Glomerular endothelial cell (primary cell): ENCODE results near the gene FAM13A. TPM values are rescaled to one million over a fixed set of nuclear protein-coding genes. Genes with fewer than 3 reads are reported as not detected.
A peak's percentile ranks its signal among the peaks of the same experiment; 100 is the strongest.
"Not testable (repeated sequence)": the region's sequence is repeated elsewhere in the genome, so short reads cannot be mapped to it uniquely, and the experiment has no call there.

ENCODE experiments used
- DNase-seq: peaks from one replicate; pipeline ENCODE4 v3.0.0-alpha.2; 2011; ENCODE audit warnings: low read depth, low spot score; ENCODE audit errors: extremely low read depth
- total RNA-seq: library from RNA; depleted of rRNA; stranded (reverse); fragments of >200 nt; gene quantifications from 2 replicates; pipeline ENCODE4 v1.2.3, GENCODE V29; 2015

FAM13A gene
- 4.0 and 7.5 TPM in 2 replicates for total RNA-seq

- peak; percentile 82 for DNase-seq
These were observed at the start of gene FAM13A for GRCh38 chr4:89056953-89057398. TSS of gene FAM13A (minus strand) at chr4:89057185. CDS start at chr4:89056964, 221 bp downstream.

- DNase-seq: no peak
These were observed 48.7 kb upstream of the FAM13A start for GRCh38 chr4:89105726-89106125.

- DNase-seq: no peak
These were observed 44.5 kb upstream of the FAM13A start for GRCh38 chr4:89101256-89102161.

- no peak for DNase-seq
These were observed 43.9 kb upstream of the FAM13A start for GRCh38 chr4:89100853-89101252.

- DNase-seq: no peak
These were observed 42.5 kb upstream of the FAM13A start for GRCh38 chr4:89099471-89099870.

- DNase-seq: no peak
These were observed 42.0 kb upstream of the FAM13A start for GRCh38 chr4:89099034-89099433.

GRCh38 chr4:89078300-89078699 is 21.3 kb upstream of the FAM13A start:
- DNase-seq: no peak

GRCh38 chr4:89077761-89078160 is 20.8 kb upstream of the FAM13A start:
- no peak for DNase-seq

GRCh38 chr4:89072921-89073320 is 15.9 kb upstream of the FAM13A start:
- DNase-seq: no peak

- no peak for DNase-seq
These were observed 14.3 kb upstream of the FAM13A start for GRCh38 chr4:89071311-89071710.

- no peak for DNase-seq
These were observed 13.1 kb upstream of the FAM13A start for GRCh38 chr4:89070041-89070440.

- no peak for DNase-seq
These were observed 12.5 kb upstream of the FAM13A start for GRCh38 chr4:89069481-89069880.

GRCh38 chr4:89067417-89067816 is 10.4 kb upstream of the FAM13A start:
- DNase-seq: no peak

- no peak for DNase-seq
These were observed 7.9 kb upstream of the FAM13A start for GRCh38 chr4:89064848-89065247.

GRCh38 chr4:89057844-89058243 is 859 bp upstream of the FAM13A start:
- not testable (repeated sequence) for DNase-seq

GRCh38 chr4:89056292-89056952 is 563 bp downstream of the FAM13A start:
- no peak for DNase-seq

- no peak for DNase-seq
These were observed 1.6 kb downstream of the FAM13A start for GRCh38 chr4:89055157-89056080.

- no peak for DNase-seq
These were observed 2.4 kb downstream of the FAM13A start for GRCh38 chr4:89054627-89055026.

- no peak for DNase-seq
These were observed 7.1 kb downstream of the FAM13A start for GRCh38 chr4:89049853-89050252.

GRCh38 chr4:89048906-89049601 is 7.9 kb downstream of the FAM13A start:
- DNase-seq: no peak
